HG03064 (cell line): ENCODE results near the gene SLC4A2.

Experiments
- ATAC-seq: cut with Tn5 transposase; IDR thresholded peaks from one replicate; pipeline ENCODE4 v1.9.1; 2021; ENCODE audit warnings: low read depth; ENCODE audit not compliant: unreplicated experiment

Gene SLC4A2

GRCh38 chr7:151076863-151077704, 17.7 kb downstream of the SLC4A2 start:
- ATAC-seq = no peak

GRCh38 chr7:151077705-151078232, 18.4 kb downstream of the SLC4A2 start:
- no peak for ATAC-seq

- ATAC-seq = no peak
Measured at GRCh38 chr7:151078233-151079040, 19.0 kb downstream of the SLC4A2 start.

GRCh38 chr7:151079199-151079910, 20.0 kb downstream of the SLC4A2 start:
- ATAC-seq = no peak

- ATAC-seq = peak; percentile 1
Measured at GRCh38 chr7:151080067-151080521, 20.7 kb downstream of the SLC4A2 start.

GRCh38 chr7:151080522-151081169, 21.3 kb downstream of the SLC4A2 start, which contains the start of gene FASTK:
Gene FASTK (minus strand): TSS chr7:151080809. CDS start chr7:151080766, 43 bp downstream.
- ATAC-seq = peak; percentile 65

- ATAC-seq = no peak
Measured at GRCh38 chr7:151081170-151082101, 22.0 kb downstream of the SLC4A2 start.

GRCh38 chr7:151082141-151083070, 23.0 kb downstream of the SLC4A2 start:
- no peak for ATAC-seq

- ATAC-seq = peak; percentile 49
Measured at GRCh38 chr7:151083071-151083823, 23.9 kb downstream of the SLC4A2 start, which contains the start of gene TMUB1. Gene TMUB1 (minus strand): TSS chr7:151083493. CDS start chr7:151082563, 930 bp downstream.

GRCh38 chr7:151083824-151084160, 24.4 kb downstream of the SLC4A2 start:
- ATAC-seq = no peak

GRCh38 chr7:151085329-151085690, 25.9 kb downstream of the SLC4A2 start:
- no peak for ATAC-seq

GRCh38 chr7:151085691-151086620, 26.6 kb downstream of the SLC4A2 start, which contains the start of gene AGAP3:
Gene AGAP3 (plus strand): TSS chr7:151086475. CDS start chr7:151086742, 267 bp downstream.
- ATAC-seq = peak; percentile 48

GRCh38 chr7:151086802-151087244, 27.4 kb downstream of the SLC4A2 start:
- no peak for ATAC-seq

- ATAC-seq = no peak
Measured at GRCh38 chr7:151087245-151088018, 28.0 kb downstream of the SLC4A2 start.
